Mammary microvascular endothelial cell (primary cell): ENCODE measurements around the gene HMOX1. TPM values are rescaled to one million over a fixed set of nuclear protein-coding genes. Genes with fewer than 3 reads are reported as not detected.

Experiments
- total RNA-seq: library from RNA; depleted of rRNA; stranded (reverse); fragments of >200 nt; gene quantifications from 2 replicates; pipeline ENCODE4 v1.2.3, GENCODE V29; 2015

HMOX1 gene
- total RNA-seq, result 46.1 and 52.0 TPM in 2 replicates

DNA sequence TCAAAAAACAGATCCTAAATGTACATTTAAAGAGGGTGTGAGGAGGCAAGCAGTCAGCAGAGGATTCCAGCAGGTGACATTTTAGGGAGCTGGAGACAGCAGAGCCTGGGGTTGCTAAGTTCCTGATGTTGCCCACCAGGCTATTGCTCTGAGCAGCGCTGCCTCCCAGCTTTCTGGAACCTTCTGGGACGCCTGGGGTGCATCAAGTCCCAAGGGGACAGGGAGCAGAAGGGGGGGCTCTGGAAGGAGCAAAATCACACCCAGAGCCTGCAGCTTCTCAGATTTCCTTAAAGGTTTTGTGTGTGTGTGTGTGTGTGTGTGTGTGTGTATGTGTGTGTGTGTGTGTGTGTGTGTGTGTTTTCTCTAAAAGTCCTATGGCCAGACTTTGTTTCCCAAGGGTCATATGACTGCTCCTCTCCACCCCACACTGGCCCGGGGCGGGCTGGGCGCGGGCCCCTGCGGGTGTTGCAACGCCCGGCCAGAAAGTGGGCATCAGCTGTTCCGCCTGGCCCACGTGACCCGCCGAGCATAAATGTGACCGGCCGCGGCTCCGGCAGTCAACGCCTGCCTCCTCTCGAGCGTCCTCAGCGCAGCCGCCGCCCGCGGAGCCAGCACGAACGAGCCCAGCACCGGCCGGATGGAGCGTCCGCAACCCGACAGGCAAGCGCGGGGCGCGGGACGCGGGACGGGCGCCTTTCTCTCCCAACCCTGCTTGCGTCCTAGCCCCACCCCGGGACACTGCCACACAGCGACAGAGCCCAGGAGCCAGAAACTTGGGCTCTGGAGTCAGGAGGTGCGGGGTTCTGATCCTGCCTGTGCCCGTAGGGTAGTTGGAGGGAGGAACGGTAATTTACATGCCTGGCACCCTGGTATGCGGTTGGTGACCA is at the start of gene HMOX1:
TSS of gene HMOX1 (plus strand) at position 560 of the 887 bp plus-strand sequence. CDS start at position 638, 78 bp downstream.

GRCh38 chr22:35399678-35400500 is 19.0 kb downstream of the HMOX1 start, which contains the start of gene MCM5:
MCM5 (plus strand) TSS chr22:35400140; CDS start chr22:35400439, 299 bp downstream.

Other genes starting within 250 kb of the HMOX1 start
- 10.3 and 10.8 TPM in 2 replicates for gene HMGXB4, start 123.6 kb upstream of the HMOX1 start, total RNA-seq
- gene TOM1, start 81.2 kb upstream of the HMOX1 start, total RNA-seq, result 27.4 and 32.4 TPM in 2 replicates
- 110 TPM in 2 replicates for gene MCM5, start 19.0 kb downstream of the HMOX1 start, total RNA-seq
- gene RASD2, start 159.7 kb downstream of the HMOX1 start, total RNA-seq, result not detected in 2 replicates
- not detected in 2 replicates for gene MB, start 236.2 kb downstream of the HMOX1 start, total RNA-seq